HCT116 (cell line): ENCODE results near the gene UBE2E2. TPM values are rescaled to one million over a fixed set of nuclear protein-coding genes. Genes with fewer than 3 reads are reported as not detected.

Source experiments
- ATAC-seq: fragments of 200-7000 bp; cut with Tn5 transposase; 2 replicates; pipeline ENCODE4 v1.9.1; 2020; ENCODE audit warnings: mild to moderate bottlenecking, moderate library complexity
- BruUV-seq: library from RNA; stranded (reverse); fragments of 400-500 nt; replicated peaks from 2 replicates; lab custom pipeline; 2021; lab: Mats Ljungman, UMichigan
- CTCF ChIA-PET: fragments of 300-600 bp; sonication (Branson Sonifier 250); formaldehyde crosslinking; loops from one replicate; lab custom pipeline; 2021; ENCODE audit warnings: antibody characterized with exemption; lab: Charles Lee
- POLR2A ChIA-PET: fragments of 300-600, 350-600 bp; sonication (Branson Sonifier 250); formaldehyde crosslinking; loops from one replicate; lab custom pipeline; 2021; ENCODE audit warnings: antibody characterized with exemption; lab: Charles Lee
- RAD21 ChIA-PET, 2 experiments: fragments of 300-600 bp; sonication (Branson Sonifier 250); formaldehyde crosslinking; loops; one replicate each; lab custom pipeline; 2023; ENCODE audit warnings: low total read pairs in 2 of 2; ENCODE audit not compliant: uncharacterized antibody in 2 of 2, unreplicated experiment in 2 of 2, low non-redundant PET in 1 of 2; lab: Charles Lee
- DNase-seq: peaks from one replicate; pipeline ENCODE4 v3.0.0-alpha.2; 2010; ENCODE audit warnings: low read depth, low spot score
- H2AFZ ChIP-seq: fragments of 200-600 bp; shearing (Covaris generic), sonication (generic); 2 replicates; pipeline ENCODE4 v1.6.1; 2017; ENCODE audit warnings: low read depth, mixed run types, mixed read lengths, antibody characterized with exemption, low read length; ENCODE audit not compliant: poor library complexity, severe bottlenecking
- H3K27ac ChIP-seq: 2 replicates; pipeline ENCODE4 v1.5.1; 2012; ENCODE audit warnings: low read depth, low read length
- H3K27me3 ChIP-seq: fragments of 200-600 bp; sonication (generic); 2 replicates; pipeline ENCODE4 v1.6.1; 2016; ENCODE audit warnings: mixed run types, low read length, mixed read lengths; ENCODE audit not compliant: insufficient read depth
- H3K36me3 ChIP-seq, 2 experiments: fragments of 200-500 bp in 1 of 2; fragments of 200-600 bp in 1 of 2; sonication (Bioruptor generic) in 1 of 2; sonication (generic) in 1 of 2; 2 replicates each; pipeline versions ENCODE4 v1.5.1 to v1.6.1; 2014 to 2016; ENCODE audit warnings: low read length in 2 of 2, inconsistent platforms in 1 of 2, mixed read lengths in 1 of 2, mixed run types in 1 of 2; ENCODE audit not compliant: insufficient read depth in 2 of 2, control insufficient read depth in 1 of 2
- H3K4me1 ChIP-seq, 2 experiments: fragments of 200-600 bp in 1 of 2; sonication (generic) in 1 of 2; 2 replicates each; pipeline versions ENCODE4 v1.5.1 to v1.6.1; 2012 to 2017; ENCODE audit warnings: low read length in 2 of 2, inconsistent platforms in 1 of 2, mild to moderate bottlenecking in 1 of 2, mixed read lengths in 1 of 2, mixed run types in 1 of 2, moderate library complexity in 1 of 2; ENCODE audit not compliant: insufficient read depth in 2 of 2, control insufficient read depth in 1 of 2
- H3K4me2 ChIP-seq: fragments of 200-600 bp; sonication (generic); 2 replicates; pipeline ENCODE4 v1.6.1; 2017; ENCODE audit warnings: mixed run types, low read length, mixed read lengths
- H3K4me3 ChIP-seq, 2 experiments: fragments of 200-600 bp in 1 of 2; sonication (generic) in 1 of 2; replicated peaks in 1 of 2; 2 replicates each; pipeline ENCODE4 v1.5.1; 2011 to 2016; ENCODE audit warnings: low read length in 2 of 2, control low read depth in 1 of 2, low read depth in 1 of 2, mild to moderate bottlenecking in 1 of 2, mixed read lengths in 1 of 2, mixed run types in 1 of 2
- H3K79me2 ChIP-seq: fragments of 200-600 bp; sonication (generic); 2 replicates; pipeline ENCODE4 v1.6.1; 2017; ENCODE audit warnings: mild to moderate bottlenecking, mixed run types, low read length, moderate library complexity, mixed read lengths; ENCODE audit not compliant: insufficient read depth
- H3K9ac ChIP-seq: fragments of 200-600 bp; sonication (generic); 2 replicates; pipeline ENCODE4 v1.6.1; 2016; ENCODE audit warnings: low read length, mixed read lengths
- H3K9me2 ChIP-seq: fragments of 200-600 bp; sonication (generic), shearing (Covaris generic); 2 replicates; pipeline ENCODE4 v1.6.1; 2017; ENCODE audit warnings: mixed run types, mild to moderate bottlenecking, moderate library complexity; ENCODE audit not compliant: insufficient read depth
- H3K9me3 ChIP-seq, 2 experiments: fragments of 200-500 bp in 1 of 2; fragments of 200-600 bp in 1 of 2; sonication (Bioruptor generic) in 1 of 2; sonication (generic) in 1 of 2; 2 replicates each; pipeline ENCODE4 v1.6.1; 2014 to 2017; ENCODE audit warnings: low read length in 2 of 2, mixed read lengths in 2 of 2, inconsistent platforms in 1 of 2, low read depth in 1 of 2, mild to moderate bottlenecking in 1 of 2, mixed run types in 1 of 2, moderate library complexity in 1 of 2; ENCODE audit not compliant: control insufficient read depth in 1 of 2, insufficient read depth in 1 of 2
- H4K20me1 ChIP-seq: fragments of 200-600 bp; sonication (generic), shearing (Covaris generic); 2 replicates; pipeline ENCODE4 v1.6.1; 2017; ENCODE audit warnings: mixed run types, mild to moderate bottlenecking, moderate library complexity; ENCODE audit not compliant: insufficient read depth
- CBX3 ChIP-seq: IDR thresholded peaks from 2 replicates; pipeline ENCODE4 v1.6.1; 2012; ENCODE audit warnings: low read depth
- CEBPB ChIP-seq: IDR thresholded peaks from 2 replicates; pipeline ENCODE4 v1.6.1; 2012; ENCODE audit warnings: low read depth
- CTCF ChIP-seq, 3 experiments: fragments of 200-600 bp in 1 of 3; sonication (generic) in 1 of 3; IDR thresholded peaks in 2 of 3; conservative IDR thresholded peaks in 1 of 3; 2 replicates each; pipeline ENCODE4 v1.5.1; 2012 to 2017; ENCODE audit warnings: low read depth in 2 of 3, low read length in 2 of 3, antibody characterized with exemption in 1 of 3, borderline replicate concordance in 1 of 3, control low read depth in 1 of 3, mild to moderate bottlenecking in 1 of 3, mixed read lengths in 1 of 3, mixed run types in 1 of 3, moderate library complexity in 1 of 3; ENCODE audit not compliant: insufficient read depth in 1 of 3
- ELF1 ChIP-seq: IDR thresholded peaks from 2 replicates; pipeline ENCODE4 v1.6.1; 2012; ENCODE audit warnings: low read depth, borderline replicate concordance
- EZH2 ChIP-seq: fragments of 200-600 bp; sonication (generic); IDR thresholded peaks from 2 replicates; pipeline ENCODE4 v1.6.1; 2017; ENCODE audit warnings: antibody characterized with exemption, mixed run types
- EZH2phosphoT487 ChIP-seq: fragments of 200-600 bp; IDR thresholded peaks from 2 replicates; pipeline ENCODE4 v1.6.1; 2018; ENCODE audit warnings: antibody characterized with exemption, borderline replicate concordance
- JUND ChIP-seq: IDR thresholded peaks from 2 replicates; pipeline ENCODE4 v1.6.1; 2012
- POLR2A ChIP-seq: IDR thresholded peaks from 2 replicates; pipeline ENCODE4 v1.7.0; 2011; ENCODE audit warnings: borderline replicate concordance; ENCODE audit not compliant: insufficient read depth, insufficient read length; ENCODE audit errors: extremely low read depth
- POLR2AphosphoS5 ChIP-seq: IDR thresholded peaks from 2 replicates; pipeline ENCODE4 v1.6.1; 2011; ENCODE audit warnings: mild to moderate bottlenecking, low read depth, low read length, moderate library complexity
- RAD21 ChIP-seq: IDR thresholded peaks from 2 replicates; pipeline ENCODE4 v1.6.1; 2012; ENCODE audit warnings: low read depth, mild to moderate bottlenecking
- REST ChIP-seq: IDR thresholded peaks from 2 replicates; pipeline ENCODE4 v1.6.1; 2012; ENCODE audit warnings: low read depth
- SP1 ChIP-seq: IDR thresholded peaks from 2 replicates; pipeline ENCODE4 v1.6.1; 2012; ENCODE audit warnings: low read depth
- TCF7L2 ChIP-seq: IDR thresholded peaks from 2 replicates; pipeline ENCODE4 v1.7.0; 2011; ENCODE audit warnings: borderline replicate concordance, inconsistent platforms; ENCODE audit not compliant: insufficient read depth, insufficient read length; ENCODE audit errors: extremely low read depth
- YY1 ChIP-seq: IDR thresholded peaks from 2 replicates; pipeline ENCODE4 v1.6.1; 2011; ENCODE audit warnings: low read length, low read depth, moderate library complexity, mild to moderate bottlenecking; ENCODE audit not compliant: insufficient replicate concordance; ENCODE audit errors: extremely low read depth
- ZNF274 ChIP-seq: fragments of 200-500 bp; sonication (Bioruptor generic); IDR thresholded peaks from 2 replicates; pipeline ENCODE4 v1.6.1; 2014; ENCODE audit warnings: mild to moderate bottlenecking, low read depth, low read length, inconsistent platforms
- intact Hi-C: fragments of 100-400 bp; cut with micrococcal nuclease; formaldehyde crosslinking; loops from 2 replicates; pipeline ENCODE4 v1.10.0; 2022
- total RNA-seq: library from RNA; stranded (reverse); gene quantifications from one replicate; pipeline ENCODE4 v1.2.1, GENCODE V29; 2021; ENCODE audit not compliant: unreplicated experiment
- TF ChIP-seq, protein P1 (sequence below): IDR thresholded peaks from 2 replicates; pipeline ENCODE4 v1.6.1; 2012

The UBE2E2 gene
- total RNA-seq, 1 experiment from 2014 or later = 21.4 TPM

DNA sequence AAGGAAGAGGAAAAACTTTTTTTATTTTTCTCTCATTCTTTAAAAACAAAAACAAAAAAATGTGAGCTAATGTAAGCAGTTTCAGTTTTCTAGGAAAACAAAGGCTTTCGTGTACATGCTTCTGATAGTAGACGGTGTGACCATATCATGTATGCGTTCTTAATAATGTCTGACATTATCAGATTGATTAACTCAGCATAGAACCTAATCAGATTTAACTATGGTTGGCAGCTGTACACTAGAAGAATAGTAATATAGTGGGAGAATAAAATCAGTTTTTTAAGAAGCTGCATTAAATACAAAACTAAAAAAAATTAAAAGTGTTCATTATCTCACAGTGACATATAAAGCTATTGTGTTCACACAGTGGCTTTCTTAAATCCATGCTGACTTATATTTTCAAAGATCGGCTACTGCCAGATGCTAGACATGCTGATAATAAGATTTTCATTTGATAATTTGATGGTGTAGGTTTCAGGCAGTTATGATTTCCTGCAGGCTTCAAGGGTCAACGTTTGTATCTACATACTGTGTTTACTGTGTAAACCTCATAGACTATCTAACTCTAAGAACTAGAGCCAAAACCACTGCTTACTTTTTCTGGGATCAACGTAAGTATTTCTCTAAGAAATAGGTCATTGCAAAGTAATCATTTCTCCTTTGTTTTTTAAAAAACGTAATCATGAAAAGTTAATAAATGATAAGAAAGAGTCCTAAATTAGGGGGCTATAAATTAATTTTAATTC, 74.0 kb downstream of the UBE2E2 start:
- no peak overlapping the region for H3K4me3 ChIP-seq
- CTCF ChIA-PET = no interaction called here
- no peaks in the 10 kb centered on the region for H3K9me3 ChIP-seq
- ATAC-seq (no peak), DNase-seq (no peak)
- no peaks in the 10 kb centered on the region for H3K4me1 ChIP-seq
- POLR2A ChIA-PET = no interaction called here
- H3K9me2 ChIP-seq = no peaks in the 10 kb centered on the region
- RAD21 ChIA-PET = no interaction called here
- TF ChIP-seq REST (no peak), JUND (no peak), EZH2phosphoT487 (no peak), YY1 (no peak), ELF1 (no peak), ZNF274 (no peak), SP1 (no peak), EZH2 (no peak), CTCF (IDR thresholded peaks at IDR 0.05 in 2 of 3, conservative IDR thresholded peaks at IDR 0.05 in 1 of 3; ENCODE audit: borderline replicate concordance in 1 of 3, insufficient read depth in 1 of 3, low read depth in 2 of 3, low read length in 2 of 3) (no peak), CBX3 (no peak), TCF7L2 (no peak), POLR2A (no peak), CEBPB (no peak), POLR2AphosphoS5 (no peak), RAD21 (no peak)
- TF ChIP-seq, protein P1, sequence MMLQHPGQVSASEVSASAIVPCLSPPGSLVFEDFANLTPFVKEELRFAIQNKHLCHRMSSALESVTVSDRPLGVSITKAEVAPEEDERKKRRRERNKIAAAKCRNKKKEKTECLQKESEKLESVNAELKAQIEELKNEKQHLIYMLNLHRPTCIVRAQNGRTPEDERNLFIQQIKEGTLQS = no peak
- H3K79me2 ChIP-seq = no peaks in the 10 kb centered on the region
- no peak overlapping the region for H3K9ac ChIP-seq
- BruUV-seq = no TSS peak
- H4K20me1 ChIP-seq = no peaks in the 10 kb centered on the region
- no peak overlapping the region for H3K4me2 ChIP-seq
- H3K27ac ChIP-seq = no peak overlapping the region
- no peaks in the 10 kb centered on the region for H3K36me3 ChIP-seq
- intact Hi-C loops = no loop called here
- peaks cover 4% of the 10 kb centered on the region; the same call in 1 of the 2 replicates for H3K27me3 ChIP-seq
- no peak overlapping the region for H2AFZ ChIP-seq
